ENCODE data around the gene OR2F1. TPM values are rescaled to one million over a fixed set of nuclear protein-coding genes. Genes with fewer than 3 reads are reported as not detected.

OR2F1 gene
- not detected for polyA plus RNA-seq (ENCODE audit: insufficient read length)

- no peak for DNase-seq (ENCODE audit: low read depth)
Observed at GRCh38 chr7:143954544-143954943, at the start of gene OR2F1. TSS of gene OR2F1 (plus strand) at chr7:143954844. CDS start at chr7:143959971, 5,127 bp downstream.

GRCh38 chr7:143905509-143905908 lies 49.1 kb upstream of the OR2F1 start:
- DNase-seq (ENCODE audit: low read depth), result no peak

- no peak for DNase-seq (ENCODE audit: low read depth)
Observed at GRCh38 chr7:143906151-143906550, 48.5 kb upstream of the OR2F1 start.

DNA sequence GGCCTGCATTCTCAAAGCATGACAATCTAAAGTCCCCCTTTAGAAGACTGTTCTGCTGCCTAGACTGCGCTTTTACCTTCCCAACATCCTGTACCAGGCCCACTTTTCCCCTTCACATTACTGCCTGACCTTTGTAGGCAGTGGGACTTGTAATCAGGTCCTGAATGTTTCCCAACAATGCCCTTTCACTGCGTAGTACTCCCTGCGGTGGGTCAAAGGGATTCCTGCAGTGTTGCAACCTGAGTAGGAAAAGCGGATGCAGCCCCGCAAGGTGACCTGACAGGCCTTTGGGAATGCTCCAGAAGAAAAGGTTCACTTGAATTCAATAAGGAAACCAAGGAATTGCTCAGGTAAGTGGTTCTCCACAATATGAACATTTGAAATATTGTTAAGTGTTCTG lies 47.7 kb upstream of the OR2F1 start:
- no peak for DNase-seq (ENCODE audit: low read depth)

DNA sequence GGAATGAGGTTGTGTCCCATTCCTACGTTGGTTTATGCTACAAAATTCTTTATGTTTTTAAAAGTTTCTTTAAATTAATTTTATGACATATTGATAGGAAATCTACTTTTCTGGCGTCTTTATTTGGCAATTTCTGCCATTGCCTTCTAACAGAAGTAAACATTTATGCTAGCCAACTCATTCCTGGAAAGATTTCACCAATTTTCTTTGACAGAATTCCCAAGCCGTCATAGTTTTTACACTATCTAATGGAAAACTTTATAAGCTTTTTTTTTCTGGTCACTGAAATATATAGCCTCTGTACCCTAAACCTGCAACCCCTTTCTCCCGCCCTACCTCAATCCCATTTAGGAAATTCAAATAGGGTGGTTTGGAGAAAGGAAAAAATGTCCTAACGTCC lies 46.5 kb upstream of the OR2F1 start:
- DNase-seq (ENCODE audit: low read depth), result peak; percentile 53

DNA sequence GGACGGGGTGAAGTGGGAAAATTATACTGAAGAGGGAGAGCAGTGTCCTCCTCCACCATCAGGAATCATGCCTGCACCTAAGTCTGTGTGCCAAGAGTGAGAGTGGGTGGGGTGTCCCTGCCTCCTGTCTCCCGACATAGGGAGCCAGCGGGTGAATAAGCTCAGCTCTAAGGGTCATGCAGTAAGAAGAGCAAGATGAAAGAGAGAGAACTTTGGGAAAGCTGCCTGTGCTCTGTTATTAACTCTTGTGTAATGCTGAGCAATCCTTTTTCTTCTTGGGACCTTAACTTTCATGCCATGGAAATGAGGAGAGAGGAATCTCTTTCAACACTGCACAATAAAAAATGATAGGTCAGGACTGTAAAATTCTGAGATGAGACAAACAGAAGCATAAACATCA lies 44.8 kb upstream of the OR2F1 start:
- DNase-seq (ENCODE audit: low read depth), result no peak

DNA sequence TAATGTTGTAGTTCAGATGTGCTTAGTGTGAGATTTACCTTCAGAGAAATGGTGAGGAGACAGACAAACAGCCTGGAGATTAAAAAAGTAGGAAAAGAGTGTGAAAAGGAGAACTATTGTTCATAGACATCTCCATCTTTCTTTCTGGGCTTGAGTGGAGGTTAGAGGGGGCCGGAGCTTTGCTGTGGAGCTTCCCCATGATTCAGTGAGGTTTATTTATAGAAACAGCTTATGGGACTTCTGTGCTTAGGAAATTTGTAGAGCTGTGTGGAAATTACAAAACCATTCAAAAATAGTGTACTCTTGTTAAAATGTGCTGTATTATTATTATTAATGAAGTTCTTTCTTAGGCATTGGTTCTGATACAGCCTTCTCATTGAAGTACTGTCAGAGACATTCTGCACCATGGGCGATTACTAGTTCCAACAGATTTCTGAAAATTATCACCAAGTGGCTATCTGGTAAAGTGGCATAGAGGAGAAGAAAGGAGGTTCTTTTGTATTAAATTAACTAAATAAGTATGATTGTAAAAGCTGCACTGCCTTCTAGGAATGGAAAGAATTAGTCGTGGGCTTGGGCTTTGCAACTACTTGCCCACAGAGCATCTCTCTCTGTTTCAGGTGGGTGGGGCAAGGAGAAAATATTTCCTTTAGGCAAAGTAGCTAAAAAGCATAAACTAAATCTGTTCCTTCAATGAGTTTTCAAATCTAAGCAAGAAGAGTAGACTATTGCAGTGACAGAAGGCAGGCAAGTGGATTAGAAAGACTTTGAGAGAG lies 44.0 kb upstream of the OR2F1 start:
- no peak for DNase-seq (ENCODE audit: low read depth)

GRCh38 chr7:143913945-143914615 lies 40.6 kb upstream of the OR2F1 start:
- DNase-seq (ENCODE audit: low read depth), result no peak

DNA sequence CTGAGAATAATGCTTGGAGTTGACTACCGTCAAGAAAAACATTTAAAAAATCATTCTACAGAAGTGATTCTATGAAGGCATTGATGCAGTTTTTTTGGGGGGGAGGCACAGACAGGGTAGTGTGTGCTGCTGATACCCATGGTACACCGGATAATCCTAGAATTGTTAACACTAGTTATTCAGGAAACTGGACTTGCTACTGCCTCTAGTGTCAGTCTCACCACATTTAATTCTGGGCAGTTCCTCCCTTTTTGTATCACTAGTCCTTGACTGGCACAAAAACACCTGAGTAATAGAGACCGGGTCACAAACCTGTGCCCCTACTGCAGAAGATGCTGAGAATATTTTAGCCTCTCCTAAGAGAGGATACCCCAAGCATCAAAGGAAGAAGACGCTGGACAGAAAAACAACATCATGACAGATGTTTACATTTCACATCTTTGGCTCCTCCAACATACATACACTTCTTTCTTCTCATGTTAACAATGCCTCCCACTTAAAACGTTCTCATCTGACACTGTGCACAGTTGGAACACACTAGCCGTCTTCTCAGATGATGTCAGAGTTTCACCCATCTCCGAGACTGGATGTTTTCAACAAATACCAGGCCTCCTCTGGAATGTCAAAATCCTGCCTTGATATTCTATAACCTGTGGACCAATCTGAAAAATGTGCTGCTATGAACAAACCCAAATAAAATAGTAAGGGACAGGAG lies 39.5 kb upstream of the OR2F1 start:
- no peak for DNase-seq (ENCODE audit: low read depth)

- no peak for DNase-seq (ENCODE audit: low read depth)
Observed at GRCh38 chr7:143924851-143925250, 29.8 kb upstream of the OR2F1 start.

- DNase-seq (ENCODE audit: low read depth), result no peak
Observed at GRCh38 chr7:143929224-143929920, 25.3 kb upstream of the OR2F1 start.

- DNase-seq (ENCODE audit: low read depth), result no peak
Observed at GRCh38 chr7:143931739-143932138, 22.9 kb upstream of the OR2F1 start.

- no peak for DNase-seq (ENCODE audit: low read depth)
Observed at GRCh38 chr7:143934526-143935325, 19.9 kb upstream of the OR2F1 start, which contains the start of gene OR2F2. TSS of gene OR2F2 (plus strand) at chr7:143935233. CDS start at chr7:143935233, 0 bp downstream.

GRCh38 chr7:143936087-143937009 lies 18.3 kb upstream of the OR2F1 start:
- no peak for DNase-seq (ENCODE audit: low read depth)

DNA sequence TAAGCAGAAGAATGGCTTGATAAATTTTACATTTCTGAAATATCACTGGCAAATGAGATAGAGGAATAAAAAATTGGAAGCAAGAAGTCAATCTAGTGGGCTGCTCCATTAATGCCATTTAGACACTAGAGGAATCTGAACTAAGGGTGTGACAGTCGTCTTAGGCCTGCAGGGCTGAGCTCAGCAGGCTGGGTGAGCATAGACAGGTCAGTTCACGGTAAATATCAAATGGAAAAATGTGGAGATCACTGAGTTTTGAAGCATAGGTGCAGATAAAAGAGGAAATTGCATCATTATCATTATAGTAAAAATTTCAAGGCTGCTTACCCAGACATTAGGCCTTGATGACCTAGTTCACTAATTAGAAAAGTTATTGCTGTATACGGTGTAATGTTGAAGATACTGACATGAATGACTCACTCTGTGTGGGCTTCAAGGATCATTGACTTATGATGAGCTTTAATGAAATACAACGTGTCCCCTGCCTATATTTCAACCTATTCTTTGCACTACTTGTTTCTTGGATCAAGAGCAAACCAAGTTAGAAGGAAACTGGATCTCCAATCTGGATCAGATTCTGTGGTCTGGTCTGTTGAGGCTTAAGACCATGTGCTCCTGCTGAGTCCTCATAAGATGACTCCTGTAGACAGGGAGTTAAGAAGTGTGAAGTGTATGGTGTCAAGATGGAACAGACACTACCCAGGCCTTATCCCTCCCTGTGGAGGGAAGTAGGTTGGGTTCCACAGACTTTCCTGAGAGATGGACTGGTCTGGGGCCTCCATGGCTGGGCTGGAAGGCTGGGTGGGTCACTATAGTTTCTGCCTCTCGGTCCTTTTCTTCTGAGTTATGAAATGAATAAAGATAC lies 16.0 kb upstream of the OR2F1 start:
- no peak for DNase-seq (ENCODE audit: low read depth)

- DNase-seq (ENCODE audit: low read depth), result no peak
Observed at GRCh38 chr7:143945423-143945822, 9.2 kb upstream of the OR2F1 start.

DNA sequence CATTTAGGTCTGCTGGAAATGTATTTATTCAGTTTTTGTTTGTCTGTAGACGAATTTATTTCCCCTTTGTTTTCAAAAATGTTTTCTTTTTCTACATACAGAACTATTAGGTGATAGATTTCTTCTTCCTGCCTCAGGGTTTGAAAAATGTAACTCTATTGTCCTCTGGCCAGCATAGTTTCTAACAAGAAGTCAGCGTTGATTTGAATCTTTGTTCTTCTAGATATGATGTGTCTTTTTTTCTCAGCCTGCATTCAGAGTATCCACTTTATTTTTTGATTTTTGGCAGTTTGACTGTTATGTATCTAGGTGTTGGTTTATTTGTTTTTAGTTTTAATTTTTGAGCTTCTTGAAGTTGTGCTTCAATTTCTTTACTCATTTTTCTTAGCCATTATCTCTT lies 7.5 kb upstream of the OR2F1 start:
- no peak for DNase-seq (ENCODE audit: low read depth)

DNA sequence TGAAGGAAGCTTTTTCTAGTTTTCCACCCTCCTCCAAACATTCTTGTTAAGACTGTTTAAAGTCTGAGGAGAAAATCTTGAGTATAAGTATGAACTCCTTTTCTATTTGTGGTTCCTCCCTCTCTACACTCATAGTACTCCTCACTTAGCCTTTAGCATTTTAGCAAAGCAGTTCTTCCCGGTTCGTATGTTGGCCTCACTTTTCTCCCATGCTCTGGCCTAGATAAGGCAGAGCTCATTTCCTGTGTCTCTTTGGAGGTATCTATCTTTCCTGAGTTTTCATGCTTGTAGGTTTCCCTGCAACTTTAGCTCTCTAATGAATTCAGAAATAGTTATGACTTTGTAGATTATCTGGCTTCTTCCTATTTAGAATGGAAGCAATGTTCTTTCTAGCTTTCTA lies 5.9 kb upstream of the OR2F1 start:
- DNase-seq (ENCODE audit: low read depth), result no peak

DNA sequence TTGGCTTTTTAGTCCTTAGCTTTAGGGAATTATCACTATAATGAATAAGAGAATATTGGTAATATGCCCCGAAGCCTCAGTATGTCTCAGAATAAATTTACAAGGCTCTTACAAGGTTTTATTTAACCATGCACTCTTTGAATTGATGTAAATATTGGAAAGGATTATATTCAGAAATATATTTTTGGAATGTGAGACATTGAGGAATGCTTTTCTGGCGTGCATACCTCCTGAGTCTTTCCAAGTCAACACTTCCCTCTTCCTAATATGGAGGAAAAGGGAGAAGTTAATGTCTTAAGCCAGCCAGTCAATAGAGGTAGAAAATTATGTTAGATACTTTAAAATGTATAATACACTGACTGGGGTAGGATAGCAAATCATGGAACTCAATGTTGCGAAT lies 1.2 kb upstream of the OR2F1 start:
- peak; percentile 40 for DNase-seq (ENCODE audit: low read depth)

Measured in forelimb muscle (tissue), 1 donor.